SK-MEL-5 (cell line): ENCODE data around the gene RBPMS2. TPM values are rescaled to one million over a fixed set of nuclear protein-coding genes. Genes with fewer than 3 reads are reported as not detected.
A peak's percentile ranks its signal among the peaks of the same experiment; 100 is the strongest.

Source experiments
- DNase-seq: peaks from one replicate; pipeline ENCODE4 v3.0.0-alpha.2; 2016; ENCODE audit warnings: low read depth, low spot score
- in situ Hi-C: cut with HindIII; loops from 2 replicates; pipeline ENCODE4 v1.10.0; 2016; ENCODE audit warnings: low sequenced_read_pairs, high pct_unique_total_duplicates, low pct_unique_long_range_greater_than_20kb
- total RNA-seq: library from RNA; depleted of rRNA; stranded (reverse); fragments of >200 nt; shearing (Covaris generic); gene quantifications from 2 replicates; pipeline ENCODE4 v1.2.3, GENCODE V29; 2014

RBPMS2 gene
- total RNA-seq, 1 experiment from 2014 or later = 1.1 TPM

GRCh38 chr15:64763874-64764273 is 11.5 kb downstream of the RBPMS2 start:
- no peak for DNase-seq
- in situ Hi-C loops = no loop called here

GRCh38 chr15:64763462-64763861 is 11.9 kb downstream of the RBPMS2 start:
- in situ Hi-C loops = no loop called here
- no peak for DNase-seq

DNA sequence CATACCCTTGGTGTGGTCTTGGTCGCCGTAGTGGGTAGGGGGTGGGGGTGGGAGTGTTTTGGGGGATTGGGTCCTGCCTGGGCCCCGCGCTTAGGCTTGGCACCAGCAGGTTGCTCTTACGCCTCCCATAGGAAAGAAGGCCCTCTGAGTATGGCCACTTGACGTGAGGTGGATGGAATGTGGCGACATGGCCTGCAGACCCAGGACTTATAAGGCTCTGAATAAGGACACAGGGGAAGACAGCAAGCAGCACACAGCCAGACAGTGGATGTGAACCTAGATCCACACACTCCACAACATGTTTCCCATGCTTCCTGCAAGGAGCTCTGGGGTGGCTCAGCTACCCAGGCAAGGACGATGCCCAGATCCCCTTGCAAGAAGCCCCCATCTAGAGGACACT is 12.4 kb downstream of the RBPMS2 start:
- in situ Hi-C loops = no loop called here
- no peak for DNase-seq

DNA sequence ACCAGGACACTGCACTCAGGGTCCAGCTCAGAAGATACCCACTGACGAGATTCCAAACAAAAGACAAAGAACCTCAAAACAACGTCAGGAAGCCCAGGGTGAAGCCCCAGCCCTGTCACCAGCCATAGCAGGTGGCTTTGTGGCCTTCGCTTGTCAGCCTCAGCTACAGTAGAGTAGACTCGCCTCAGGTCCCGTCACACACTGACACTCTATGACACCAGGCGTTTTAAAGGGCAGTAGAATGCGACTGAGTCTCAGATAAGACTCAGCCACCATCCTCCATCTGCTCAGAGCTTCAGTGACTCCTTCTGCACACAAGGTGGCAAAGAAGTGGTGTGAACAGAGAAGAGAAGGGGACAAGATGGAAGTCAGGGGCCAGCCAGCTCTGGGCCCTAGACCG is 12.8 kb downstream of the RBPMS2 start:
- DNase-seq = no peak
- in situ Hi-C loops = no loop called here

GRCh38 chr15:64761156-64761555 is 14.2 kb downstream of the RBPMS2 start:
- in situ Hi-C loops = no loop called here
- DNase-seq = no peak

DNA sequence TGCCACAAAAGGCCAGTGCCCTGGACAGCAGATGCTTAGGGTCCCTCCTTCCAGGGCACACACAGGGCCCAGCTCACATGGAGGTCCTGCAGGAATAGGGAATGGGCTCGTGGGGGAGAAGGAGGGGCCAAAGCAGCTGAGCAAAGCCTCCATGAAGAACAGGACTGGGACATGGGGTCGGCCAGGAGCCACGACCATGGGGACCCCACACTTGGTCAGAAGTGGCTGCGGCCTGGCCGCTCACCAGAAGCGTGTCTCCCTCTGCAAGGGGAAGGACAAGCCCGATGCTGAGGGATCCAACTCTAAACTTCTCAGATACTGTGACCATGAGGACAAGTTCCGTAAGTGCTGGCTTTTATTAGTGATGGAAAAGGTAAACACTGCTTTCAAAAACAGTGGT is 15.3 kb downstream of the RBPMS2 start:
- no peak for DNase-seq
- in situ Hi-C loops = no loop called here

GRCh38 chr15:64755427-64755940 is 19.9 kb downstream of the RBPMS2 start:
- no peak for DNase-seq
- in situ Hi-C loops = no loop called here

DNA sequence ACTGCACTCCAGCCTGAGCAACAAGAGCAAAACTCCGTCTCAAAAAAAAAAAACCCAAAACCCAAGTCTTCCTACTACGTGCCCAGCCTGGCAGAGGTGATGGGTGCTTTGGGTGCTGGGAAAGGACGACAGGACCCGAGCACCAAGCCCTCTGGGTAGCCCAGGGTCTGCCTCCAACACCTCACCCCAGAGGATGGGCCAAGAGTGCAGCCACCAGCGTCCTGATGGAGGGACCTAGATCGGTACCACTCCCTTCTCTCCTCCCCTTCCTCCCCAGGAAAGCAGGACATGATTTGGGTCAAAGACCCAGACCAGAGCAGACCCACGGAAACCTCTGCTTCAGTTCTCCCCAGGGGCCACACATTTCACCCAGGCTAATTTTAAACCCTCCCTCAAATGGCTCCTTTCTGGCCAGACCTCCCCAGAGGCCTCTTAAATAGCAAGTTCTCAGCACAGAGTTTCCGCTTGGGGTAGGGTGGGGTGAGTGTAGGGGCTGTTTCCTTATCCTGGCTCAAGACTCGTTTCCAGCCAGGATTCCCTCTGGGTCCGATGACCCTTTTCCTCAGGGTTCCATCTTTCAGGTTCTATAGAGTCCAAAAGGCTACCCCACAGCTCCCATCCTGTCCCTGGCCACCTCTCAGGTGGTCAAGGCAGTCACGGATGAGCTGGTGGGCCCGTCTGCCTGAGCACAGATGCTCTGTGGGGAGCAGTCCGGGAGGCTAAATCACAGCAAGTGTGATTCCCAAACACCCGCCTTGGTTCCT is 20.5 kb downstream of the RBPMS2 start:
- in situ Hi-C loops = no loop called here
- no peak for DNase-seq

DNA sequence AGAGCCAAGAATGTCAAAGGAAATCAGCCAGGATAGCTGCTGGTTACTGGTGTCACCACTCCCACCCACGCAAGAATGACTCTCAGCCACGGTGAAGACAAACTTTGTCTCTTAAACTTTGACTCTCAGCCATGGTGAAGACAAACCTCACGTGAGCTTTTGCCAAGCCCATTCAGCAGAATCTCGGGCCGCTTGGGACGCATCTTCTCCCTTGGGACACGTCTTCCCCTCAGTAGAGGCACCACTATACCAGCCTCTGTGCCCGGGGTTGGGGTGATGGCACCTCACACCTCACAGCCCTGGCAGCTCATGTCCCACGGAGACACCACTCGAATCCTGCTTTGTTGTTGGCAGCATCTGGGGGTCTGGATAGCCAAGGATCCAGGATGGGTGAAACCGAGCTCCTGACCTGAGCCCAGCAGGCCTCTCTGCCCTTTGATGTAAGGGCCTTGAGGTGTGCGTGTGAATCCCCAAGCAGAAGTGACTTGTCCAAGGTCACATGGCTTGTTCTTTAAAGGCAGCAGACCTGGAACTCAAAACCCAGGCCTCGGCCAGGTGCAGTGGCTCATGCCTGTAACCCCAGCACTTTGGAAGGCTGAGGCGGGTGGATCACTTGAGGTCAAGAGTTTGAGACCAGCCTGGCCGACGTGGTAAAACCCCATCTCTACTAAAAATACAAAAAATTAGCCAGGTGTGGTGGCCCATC is 21.8 kb downstream of the RBPMS2 start:
- in situ Hi-C loops = no loop called here

GRCh38 chr15:64751464-64751863 is 23.9 kb downstream of the RBPMS2 start:
- DNase-seq = no peak
- in situ Hi-C loops = no loop called here

More for the DNA sequence above, 21.8 kb downstream of the RBPMS2 start:
- no peak for DNase-seq

- DNase-seq = peak; percentile 62
- in situ Hi-C loops = no loop called here
Observed at GRCh38 chr15:64749999-64750657, 25.3 kb downstream of the RBPMS2 start.

DNA sequence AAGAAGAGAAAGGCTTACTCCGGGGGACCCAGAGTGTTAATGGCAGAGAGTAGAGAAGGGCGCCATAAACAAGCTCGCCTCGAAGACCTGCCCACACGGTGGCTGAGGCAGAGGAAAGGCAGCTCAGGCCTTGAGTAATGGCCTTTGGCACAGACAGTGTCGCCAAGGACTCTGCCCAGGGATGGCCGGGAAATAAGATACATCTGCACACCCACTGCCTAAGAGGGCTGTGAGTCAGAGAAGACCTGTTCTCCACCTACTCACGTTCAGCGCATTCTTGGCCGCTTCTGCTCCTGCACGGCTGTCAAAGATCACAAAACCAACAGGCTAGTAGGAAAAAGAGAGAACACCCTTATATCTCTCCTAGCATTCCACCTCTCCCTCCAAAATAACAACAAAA is 26.2 kb downstream of the RBPMS2 start:
- in situ Hi-C loops = no loop called here
- DNase-seq = no peak

DNA sequence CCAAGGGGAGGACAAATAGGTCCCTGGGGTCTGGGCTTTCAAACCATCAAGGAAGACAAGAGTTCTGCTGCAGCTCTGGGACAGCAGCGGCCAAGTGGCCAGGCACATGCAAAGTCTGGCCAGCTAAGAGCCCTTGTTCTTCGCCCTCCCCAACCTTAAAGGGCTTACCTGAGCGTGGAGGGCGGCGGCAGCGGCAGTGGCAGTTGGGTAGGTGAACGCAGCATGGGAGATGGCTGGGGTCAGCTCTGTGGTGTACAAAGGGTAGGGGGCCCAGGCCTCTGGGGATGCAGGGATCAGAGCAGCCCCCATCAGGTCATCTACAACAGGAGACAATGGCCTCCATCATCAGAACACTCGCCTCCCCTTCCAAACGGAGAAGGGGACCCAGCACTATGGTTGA is 27.1 kb downstream of the RBPMS2 start:
- in situ Hi-C loops = no loop called here
- no peak for DNase-seq

GRCh38 chr15:64747578-64747977 is 27.8 kb downstream of the RBPMS2 start:
- in situ Hi-C loops = no loop called here
- no peak for DNase-seq

- in situ Hi-C loops = no loop called here
- no peak for DNase-seq
Observed at GRCh38 chr15:64746921-64747320, 28.5 kb downstream of the RBPMS2 start.

DNA sequence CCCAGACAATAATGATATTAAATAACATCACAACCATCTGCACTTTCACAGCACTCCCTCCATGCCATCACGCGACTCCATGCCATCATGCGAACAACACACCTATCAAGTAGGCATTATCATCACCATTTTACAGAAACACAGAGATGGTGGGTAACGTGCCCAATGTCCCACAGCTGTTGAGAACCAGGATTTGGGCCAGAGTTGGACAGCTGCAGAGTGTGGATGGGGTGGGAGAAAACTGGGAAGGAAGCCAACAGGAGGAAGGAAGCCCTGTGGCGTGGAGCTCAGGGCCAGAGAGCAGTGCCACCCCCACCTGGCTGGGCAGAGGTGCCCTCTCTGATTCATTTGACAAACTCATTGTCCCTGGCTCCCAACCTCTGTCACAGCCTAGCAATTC is 29.0 kb downstream of the RBPMS2 start:
- no peak for DNase-seq
- in situ Hi-C loops = no loop called here

DNA sequence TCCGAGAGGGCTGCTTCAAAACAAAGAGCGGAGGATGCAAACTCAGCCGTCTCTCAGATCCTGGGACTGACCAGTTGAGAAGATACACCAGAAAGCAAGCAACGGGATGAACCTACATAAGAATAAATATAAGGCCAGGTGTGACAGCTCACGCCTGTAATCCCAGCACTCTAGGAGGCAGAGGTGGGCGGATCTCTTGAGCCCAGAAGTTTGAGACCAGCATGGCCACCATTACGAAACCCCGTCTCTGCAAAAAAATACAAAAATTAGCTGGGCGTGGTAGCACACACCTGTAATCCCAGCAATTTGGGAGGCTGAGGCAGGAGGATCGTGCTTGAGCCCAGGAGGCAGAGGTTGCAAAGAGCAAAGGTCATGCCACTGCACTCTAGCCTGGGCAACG is 31.7 kb downstream of the RBPMS2 start:
- in situ Hi-C loops = no loop called here

DNA sequence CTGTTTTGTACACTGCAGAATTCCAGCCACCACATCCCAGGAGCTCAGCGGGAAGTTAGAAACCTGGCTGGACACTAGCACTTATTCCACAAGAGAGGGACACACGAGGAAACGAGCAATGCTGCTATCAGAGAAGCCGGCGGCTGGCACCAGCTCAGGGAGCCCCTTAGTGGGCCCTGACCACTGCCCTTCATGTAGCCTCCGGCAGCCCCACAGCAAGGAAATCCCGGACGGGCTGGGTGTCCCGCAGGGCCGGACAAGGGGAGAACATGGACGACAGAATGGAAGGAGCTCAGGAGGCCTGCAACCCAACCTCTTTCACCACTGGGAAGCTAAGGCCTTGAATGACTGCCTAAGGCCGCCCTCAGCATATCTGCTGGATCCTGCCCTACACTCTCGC is 32.5 kb downstream of the RBPMS2 start:
- in situ Hi-C loops = no loop called here
- no peak for DNase-seq

More for the DNA sequence above, 31.7 kb downstream of the RBPMS2 start:
- DNase-seq = no peak
